ENCODE data around the gene CA11. TPM values are rescaled to one million over a fixed set of nuclear protein-coding genes. Genes with fewer than 3 reads are reported as not detected.

The CA11 gene
- total and polyA plus RNA-seq, 9 of the 15 experiments (the other 6 are each of a cell fraction or from before 2014, with no cell fraction given) = 2.9 to 19.9 (median 8.3) TPM

- H3K4me3 ChIP-seq = no peak overlapping the region
- CTCF ChIA-PET (ENCODE audit: low intra/inter-chr PET ratio) = no interaction called here
- DNase-seq (ENCODE audit: extremely low read depth in 1 of 4, low spot score in 3 of 4) = no peak
- H3K9me3 ChIP-seq (replicated peaks; ENCODE audit: control insufficient read depth, insufficient read depth, low read depth, low read length) = no peaks in the 10 kb centered on the region
- WGBS (ENCODE audit: insufficient coverage, low coverage, missing lambda C conversion rate) = 77% methylated on average over 27 of the region's 39 CpGs
- peak; percentile 53 for TF ChIP-seq POLR2G (IDR thresholded peaks at IDR 0.05; ENCODE audit: low read depth, low read length)
- TF ChIP-seq BCL6 (CRISPR knock-in tag; IDR thresholded peaks at IDR 0.05) = no peak
- TF ChIP-seq E2F6 (IDR thresholded peaks at IDR 0.05; ENCODE audit: borderline replicate concordance in 1 of 2, extremely low read depth in 1 of 2, insufficient read depth in 1 of 2, insufficient read length in 1 of 2, low read depth in 1 of 2, low read length in 1 of 2, poor library complexity in 1 of 2, severe bottlenecking in 1 of 2) = no peak
- TF ChIP-seq FIP1L1 (IDR thresholded peaks at IDR 0.05; ENCODE audit: low read depth, low read length, poor library complexity, severe bottlenecking) = peak; percentile 44
- no peak for TF ChIP-seq BRD9 (IDR thresholded peaks at IDR 0.05; ENCODE audit: low read depth, partially characterized antibody)
- TF ChIP-seq RBM22 (IDR thresholded peaks at IDR 0.05; ENCODE audit: low read depth, low read length, poor library complexity, severe bottlenecking) = peak; percentile 50
- peak; percentile 83 for TF ChIP-seq ZBTB33 (CRISPR knock-in tag; IDR thresholded peaks at IDR 0.05)
- TF ChIP-seq STAT5A (IDR thresholded peaks at IDR 0.05; ENCODE audit: borderline replicate concordance, low read length) = no peak
- peaks cover 26% of the 10 kb centered on the region for H3K79me2 ChIP-seq (ENCODE audit: control insufficient read depth, insufficient read depth, low read length)
- intact Hi-C loops (cut with micrococcal nuclease) (no loop called here), in situ Hi-C loops (cut with MboI) (no loop called here)
- H3K9me1 ChIP-seq (ENCODE audit: control insufficient read depth, insufficient read depth, low read length) = peaks cover 11% of the 10 kb centered on the region
- ATAC-seq = no peak; the same call in 2 of the 3 replicates
- H3K4me1 ChIP-seq (replicated peaks in 1 of 2; ENCODE audit: control insufficient read depth in 2 of 2, insufficient read depth in 2 of 2, low read length in 2 of 2) = peaks cover 21 to 60% of the 10 kb centered on the region in 2 experiments; a peak in 4 of 5 replicates
- no peaks in the 10 kb centered on the region for H3K27me3 ChIP-seq (ENCODE audit: control insufficient read depth in 2 of 2, insufficient read depth in 2 of 2, low read length in 2 of 2)
- no peak overlapping the region for H2AFZ ChIP-seq (ENCODE audit: low read depth, low read length)
- peak overlapping the region in 1 of 2 experiments; percentile 62; a peak in 1 of 4 replicates for H3K9ac ChIP-seq (ENCODE audit: insufficient read depth in 1 of 2, low read depth in 2 of 2, low read length in 2 of 2)
- H3K36me3 ChIP-seq (ENCODE audit: control insufficient read depth, insufficient read depth, low read length) = peaks cover 36% of the 10 kb centered on the region; the same call in 2 of the 3 replicates
- POLR2A ChIA-PET = interaction anchor here (0.7 to 1.4 kb wide), 4 partner anchors 8 to 352 kb away, joined by 3 to 4 read pairs (median 4); partner anchors contain the start of gene FTL
- H4K20me1 ChIP-seq (replicated peaks; ENCODE audit: control insufficient read depth, insufficient read depth, low read length) = peaks cover 35% of the 10 kb centered on the region
- no peak for FAIRE-seq
- H3K4me2 ChIP-seq (ENCODE audit: insufficient read depth, low read length) = no peak overlapping the region
- no peak overlapping the region for H3K27ac ChIP-seq (ENCODE audit: extremely low read depth, low read depth, low read length)
- BruUV-seq (replicated peaks) = no TSS peak
Measured at GRCh38 chr19:48613024-48613851, 32.7 kb downstream of the CA11 start.

All from K562 (cell line).